ENCODE measurements around the gene COL4A1.

Gene COL4A1

DNA sequence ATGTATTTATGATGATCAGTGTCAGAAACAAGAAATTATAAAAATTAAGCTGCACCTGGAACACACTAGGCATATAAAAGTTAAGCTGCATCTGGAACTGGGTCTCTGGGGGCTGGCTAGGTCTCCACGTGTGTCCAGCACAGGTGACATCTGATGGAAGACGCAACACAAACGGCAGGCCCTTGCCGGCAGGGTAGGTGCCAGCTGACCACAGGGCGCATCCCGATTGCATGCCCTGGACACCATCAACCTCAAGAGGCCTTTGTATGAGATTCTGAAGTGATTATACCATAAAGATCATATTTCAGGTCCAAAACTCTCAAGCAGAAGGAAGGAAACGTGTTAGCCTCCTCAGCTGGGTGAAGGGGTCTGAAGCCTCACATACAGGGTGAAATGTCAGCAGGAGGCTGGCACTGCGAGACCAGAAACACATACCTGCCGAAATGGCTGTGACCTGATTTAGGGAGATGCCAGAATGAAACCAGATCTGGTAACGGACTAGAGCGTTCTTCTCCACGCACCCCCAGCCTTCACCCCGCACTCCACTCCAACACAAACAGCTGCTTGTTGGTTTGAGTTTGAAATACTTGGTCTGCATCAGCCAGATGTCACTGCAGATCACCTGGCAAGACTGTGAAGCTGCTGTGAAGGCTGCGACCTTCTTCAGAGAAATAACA, 37.3 kb downstream of the COL4A1 start:
- no peak for DNase-seq

DNA sequence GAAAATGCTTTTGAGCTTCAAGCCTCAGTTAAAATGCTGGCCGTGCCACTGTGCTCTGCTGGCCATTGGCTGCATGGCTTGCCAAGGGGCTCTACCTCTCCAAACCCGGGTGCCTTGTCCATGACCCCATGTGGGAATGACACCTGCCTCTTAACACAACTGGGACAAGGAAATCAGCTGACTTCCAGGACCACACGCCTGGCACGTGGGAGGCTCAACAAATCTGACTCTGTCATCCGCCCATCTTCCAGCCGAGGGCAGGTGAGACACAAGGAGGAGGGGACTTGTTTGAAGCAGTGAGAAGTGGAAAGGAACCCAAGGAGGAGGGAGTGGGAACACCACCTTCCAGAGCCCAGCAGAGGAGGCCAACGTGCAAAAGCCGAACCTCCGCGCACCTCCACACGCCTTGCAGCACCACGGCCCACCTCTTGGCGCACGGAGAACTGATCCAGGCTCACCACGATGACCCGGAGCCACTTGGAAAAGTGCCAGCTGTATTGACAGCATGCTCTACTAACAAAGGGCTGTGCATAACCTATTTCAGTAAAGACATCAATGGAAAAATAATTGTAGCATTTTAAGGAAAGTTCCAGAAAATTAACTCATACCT, 38.3 kb downstream of the COL4A1 start:
- no peak for DNase-seq

DNA sequence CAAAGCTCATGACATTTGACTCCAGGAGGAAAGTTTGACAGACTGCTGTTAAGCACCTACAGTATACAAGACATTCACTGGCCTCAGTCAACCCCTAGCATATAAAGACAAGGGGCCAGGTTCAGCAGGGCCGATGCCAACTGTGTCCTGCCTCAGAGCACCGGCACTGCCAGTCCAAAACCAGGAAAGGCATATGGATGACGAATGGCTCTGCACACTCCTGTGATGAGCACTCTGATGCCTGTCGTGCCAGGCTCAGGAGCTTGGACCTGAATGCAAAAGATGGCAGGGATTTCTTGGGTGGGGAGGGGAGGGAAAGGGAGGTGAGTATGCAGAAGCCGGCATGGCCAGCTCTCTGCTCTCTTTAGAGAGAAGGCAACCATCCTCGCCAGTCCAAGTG, 38.9 kb downstream of the COL4A1 start:
- DNase-seq = no peak

DNA sequence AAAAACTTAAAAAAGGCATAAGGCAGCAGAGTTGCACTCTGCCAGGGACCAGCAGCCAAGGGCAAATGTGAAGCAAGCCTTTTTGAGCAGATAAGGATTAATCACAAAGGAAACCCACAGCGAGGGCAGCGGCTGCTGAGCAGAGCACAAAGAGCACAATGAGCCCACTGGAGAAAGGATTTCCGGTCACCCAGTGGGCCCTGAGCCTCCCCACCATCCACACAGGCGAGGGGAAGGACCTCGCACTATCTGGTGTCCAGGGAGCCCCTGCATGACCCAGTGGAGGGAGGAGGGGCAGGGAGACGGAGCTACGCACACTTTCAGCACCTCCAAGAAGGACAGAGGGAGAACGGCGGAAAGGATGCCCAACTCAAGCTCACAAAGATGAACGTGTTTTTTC, 40.0 kb downstream of the COL4A1 start:
- DNase-seq = no peak

DNA sequence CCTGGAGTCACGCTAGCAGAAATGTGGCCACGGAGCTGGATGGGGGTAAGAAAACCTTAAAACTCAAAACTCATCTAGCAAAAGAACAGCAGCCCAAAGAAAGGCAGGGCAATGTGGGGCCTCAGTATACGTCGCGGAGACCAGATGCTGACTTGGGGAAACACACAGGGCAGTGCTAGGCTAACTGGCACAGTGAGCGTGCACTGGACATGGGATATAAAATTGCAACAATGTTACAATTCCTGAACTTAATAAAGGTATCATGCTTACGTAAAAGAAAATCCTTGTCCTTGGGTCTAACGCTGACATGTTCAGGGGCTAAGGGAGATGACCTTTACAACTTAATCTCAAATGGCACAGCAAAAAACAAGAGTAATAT, 40.5 kb downstream of the COL4A1 start:
- no peak for DNase-seq

DNA sequence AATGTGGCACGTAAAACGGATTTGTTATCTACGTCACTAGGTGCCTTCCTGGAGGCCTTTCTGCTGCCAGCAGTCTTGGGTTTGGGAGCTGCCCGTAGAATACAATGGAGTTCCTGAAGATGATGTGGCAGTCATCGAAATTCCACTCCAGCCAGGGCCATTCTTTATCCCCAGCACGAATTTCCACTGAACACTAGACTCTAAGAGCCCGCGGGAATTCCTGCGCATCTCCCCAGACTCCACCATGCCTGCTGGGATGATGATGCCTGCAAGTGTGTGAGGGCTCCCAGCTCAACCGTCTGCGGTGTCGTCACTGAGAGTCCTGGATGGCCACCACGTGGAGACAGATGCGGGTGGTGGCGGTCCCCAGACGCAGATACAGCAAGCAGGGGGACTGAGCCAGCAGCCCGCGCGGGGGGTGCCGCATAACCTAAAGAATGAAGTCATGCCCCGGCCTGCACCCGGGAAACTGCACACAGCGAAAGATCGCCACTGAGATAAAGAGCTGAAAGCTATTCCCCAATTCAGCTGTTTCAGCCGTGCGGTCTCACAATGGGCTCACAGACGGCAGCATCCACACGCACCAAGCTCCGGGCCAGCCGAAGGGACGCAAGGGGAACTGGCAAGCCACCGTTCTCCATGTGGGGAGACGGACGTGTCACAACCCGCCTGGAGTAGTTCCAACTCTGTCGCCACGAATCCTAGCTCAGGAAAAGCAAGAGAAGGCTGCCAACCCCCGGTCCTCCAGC, 41.1 kb downstream of the COL4A1 start:
- no peak for DNase-seq

DNA sequence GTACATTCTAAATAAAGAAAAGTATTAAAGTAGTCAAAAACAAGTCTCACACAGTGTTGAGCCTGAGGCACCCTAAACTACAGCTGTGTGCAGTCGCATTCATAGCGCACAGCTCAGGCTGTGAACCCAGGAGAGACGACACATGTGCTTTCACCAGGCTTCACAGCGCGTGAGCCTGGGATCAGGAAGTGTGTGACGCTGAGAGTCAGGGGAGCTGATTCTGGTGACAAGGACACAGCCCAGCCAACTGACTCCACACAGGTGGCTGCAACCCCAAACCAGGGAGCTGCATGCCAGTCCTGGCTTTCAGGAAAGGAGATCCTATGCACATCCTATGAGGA, 41.6 kb downstream of the COL4A1 start:
- no peak for DNase-seq

DNA sequence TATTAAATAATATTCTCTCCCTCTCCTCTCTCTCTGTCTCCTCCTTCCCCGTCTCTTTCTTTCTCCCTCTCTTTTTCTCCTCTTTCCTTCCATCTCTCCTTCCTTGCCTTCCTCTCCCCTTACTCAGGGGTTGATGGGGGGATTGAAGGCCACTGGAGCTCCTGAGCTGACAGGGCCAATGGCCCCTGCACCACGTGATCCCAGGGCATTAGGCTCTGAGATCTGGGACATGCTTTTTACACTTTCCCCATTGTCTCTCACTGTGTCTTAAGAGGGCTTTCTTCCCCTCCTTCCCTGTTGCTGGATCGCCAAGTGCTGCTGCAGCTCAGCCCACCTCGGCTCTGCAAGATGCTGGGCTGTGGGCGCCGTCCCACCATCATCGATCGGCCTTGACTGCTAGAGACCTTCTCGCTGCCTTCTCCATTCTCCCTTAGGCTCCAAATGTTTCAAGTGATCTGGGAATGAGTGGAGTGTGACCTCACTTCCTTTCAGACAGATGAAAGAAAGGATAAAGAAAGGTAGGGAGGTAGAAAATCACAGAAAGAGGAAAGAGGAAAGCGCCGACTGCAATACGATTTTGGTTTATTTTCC, 42.2 kb downstream of the COL4A1 start:
- no peak for DNase-seq

DNA sequence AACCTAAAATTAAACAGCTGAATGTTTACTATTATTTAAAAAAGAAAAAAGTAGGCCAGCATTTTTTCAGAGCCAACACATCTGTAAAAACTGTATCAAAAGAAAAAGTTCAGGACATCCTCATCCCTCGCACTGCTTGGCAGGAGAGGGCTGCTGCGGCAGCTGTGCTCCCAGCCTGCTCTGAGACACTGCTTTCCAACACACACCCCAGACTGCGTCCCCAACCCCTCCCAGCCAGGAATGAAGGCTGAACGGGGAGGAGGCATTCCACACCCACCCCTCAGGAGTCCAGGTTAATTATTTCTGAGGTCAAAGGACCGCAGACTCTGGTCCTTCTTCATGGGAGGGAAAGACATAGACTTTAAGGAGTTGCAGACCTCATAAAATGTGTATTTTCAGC, 43.1 kb downstream of the COL4A1 start:
- no peak for DNase-seq

DNA sequence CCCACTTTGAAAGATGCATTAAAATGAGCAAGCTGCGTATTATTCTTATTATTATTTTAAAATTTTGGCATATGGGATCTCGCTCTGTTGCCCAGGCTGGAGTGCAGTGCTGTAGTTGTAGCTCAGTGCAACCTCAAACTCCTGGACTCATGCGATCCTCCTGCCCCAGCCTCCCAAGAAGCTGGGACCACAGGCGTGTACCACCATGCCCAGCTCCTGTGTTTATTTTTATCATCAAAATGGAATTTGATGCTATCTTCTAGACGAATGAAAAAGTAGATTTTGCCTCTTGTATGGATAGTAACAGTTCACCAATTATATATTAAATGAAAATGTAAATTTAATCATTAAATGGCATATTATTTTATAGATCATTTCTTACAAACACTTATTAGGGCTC, 43.6 kb downstream of the COL4A1 start:
- DNase-seq = no peak

DNA sequence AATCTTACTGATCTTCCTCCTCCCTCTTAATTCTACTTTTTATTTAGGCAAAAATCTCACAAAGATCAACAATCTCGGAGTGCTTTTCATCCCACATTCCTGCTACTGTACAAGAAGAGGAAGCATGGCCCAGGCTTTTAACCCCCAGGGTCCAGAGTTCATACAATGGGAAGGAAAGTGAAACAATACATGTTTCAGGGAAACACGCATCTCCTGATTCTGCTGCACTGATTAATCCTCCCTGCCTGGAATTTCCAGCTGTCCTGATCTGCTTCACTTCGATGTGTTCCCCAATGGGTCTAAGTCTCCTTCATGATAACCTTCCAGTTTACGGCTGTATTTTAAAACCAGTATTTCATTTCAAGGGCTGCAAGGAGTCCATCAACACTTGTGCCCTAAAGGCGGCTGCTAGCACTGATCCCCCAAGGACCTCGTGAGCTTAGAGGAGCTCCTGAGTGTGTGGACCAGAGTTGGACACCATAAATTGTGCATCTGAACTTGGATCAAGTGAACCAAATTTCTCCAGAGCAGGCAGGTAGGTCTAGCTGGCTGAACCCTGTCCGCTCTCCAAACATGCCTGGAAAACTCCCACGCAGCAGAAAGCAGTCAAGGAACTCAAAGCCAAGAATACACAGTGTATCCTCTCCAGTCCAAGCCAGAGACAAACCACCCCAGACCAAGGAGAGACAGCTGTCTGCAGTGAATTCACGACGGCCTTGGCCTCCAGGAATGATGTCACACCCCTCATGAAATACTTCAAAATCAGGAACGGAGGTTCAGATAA, 44.3 kb downstream of the COL4A1 start:
- no peak for DNase-seq

DNA sequence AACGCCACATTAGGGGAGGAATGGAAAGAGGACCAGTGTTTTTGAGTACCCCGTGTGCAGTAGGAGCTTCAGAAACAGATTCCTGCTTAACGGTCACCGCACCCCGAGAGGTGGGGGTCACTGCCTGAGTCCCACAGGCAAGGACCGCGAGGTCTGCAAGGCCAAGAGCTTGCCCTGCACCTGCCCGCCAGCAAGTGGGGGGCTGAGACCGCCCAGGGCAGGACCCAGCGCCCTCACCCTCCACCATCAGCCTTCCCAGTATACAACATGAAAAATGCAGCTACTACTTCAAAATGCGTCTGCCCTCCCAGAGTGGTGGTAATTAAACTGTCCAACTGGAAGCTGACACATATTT, 44.9 kb downstream of the COL4A1 start:
- DNase-seq = no peak

DNA sequence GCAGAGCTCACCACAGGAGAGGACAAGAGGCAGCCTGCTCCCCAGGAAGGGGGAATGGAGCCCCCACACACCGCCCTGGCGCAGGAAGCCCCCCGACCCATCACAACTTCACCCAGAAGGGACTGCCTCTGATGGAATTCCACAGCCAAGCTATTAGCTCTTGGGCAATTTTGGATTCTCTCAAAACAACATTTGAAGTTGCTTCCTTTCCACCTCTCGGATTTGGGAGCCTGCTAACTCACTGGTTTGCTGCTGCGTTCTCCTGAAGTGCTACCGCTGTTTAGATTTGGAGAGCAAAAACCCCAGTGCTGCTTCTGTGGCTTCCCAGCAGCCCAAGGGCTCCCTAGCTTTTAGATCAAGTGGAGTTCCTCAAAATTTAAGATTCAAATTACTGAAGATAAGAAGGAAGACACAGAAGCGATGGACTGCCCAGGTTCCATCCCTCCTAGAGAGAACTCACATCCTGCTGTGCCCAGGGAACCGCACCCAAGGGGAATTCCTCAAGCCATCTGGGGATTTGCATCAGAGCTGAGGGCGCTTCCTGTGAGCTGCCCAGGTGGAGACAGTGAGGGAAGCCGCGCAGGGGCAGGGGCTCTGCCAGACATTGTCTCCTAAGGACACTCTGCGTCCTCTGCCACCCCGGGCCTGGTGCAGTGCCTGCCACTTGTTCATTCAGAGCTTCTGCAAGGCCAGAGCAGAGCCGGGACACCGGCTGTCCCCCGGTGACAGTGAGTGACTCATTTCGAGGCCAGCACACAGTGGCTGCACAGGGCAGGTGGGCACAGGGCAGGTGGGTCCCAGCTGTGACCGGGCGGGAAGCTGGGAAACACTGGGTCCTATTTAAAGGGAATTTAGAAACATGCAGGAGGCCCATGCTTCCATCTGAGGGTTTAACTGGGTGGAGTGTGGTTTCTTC, 45.5 kb downstream of the COL4A1 start:
- no peak for DNase-seq

DNA sequence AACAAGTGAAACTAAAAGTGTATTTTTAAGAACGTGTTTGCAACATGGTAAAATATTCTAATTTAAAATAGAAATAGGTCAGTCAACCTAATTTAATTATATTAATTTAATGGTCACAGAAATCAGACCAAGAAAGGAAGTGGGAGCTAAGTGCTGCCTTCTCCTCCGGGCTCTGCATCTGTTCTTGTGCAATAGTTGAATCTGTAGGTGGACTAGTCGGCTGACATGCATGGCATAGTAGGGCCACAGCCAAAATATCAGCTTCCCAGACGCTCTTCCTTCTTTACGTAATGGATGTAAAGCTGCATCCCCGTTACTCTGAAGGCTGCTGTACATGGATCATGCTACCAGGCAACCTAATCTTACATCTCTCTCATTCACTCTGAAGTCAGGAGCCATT, 47.3 kb downstream of the COL4A1 start:
- DNase-seq = no peak

DNA sequence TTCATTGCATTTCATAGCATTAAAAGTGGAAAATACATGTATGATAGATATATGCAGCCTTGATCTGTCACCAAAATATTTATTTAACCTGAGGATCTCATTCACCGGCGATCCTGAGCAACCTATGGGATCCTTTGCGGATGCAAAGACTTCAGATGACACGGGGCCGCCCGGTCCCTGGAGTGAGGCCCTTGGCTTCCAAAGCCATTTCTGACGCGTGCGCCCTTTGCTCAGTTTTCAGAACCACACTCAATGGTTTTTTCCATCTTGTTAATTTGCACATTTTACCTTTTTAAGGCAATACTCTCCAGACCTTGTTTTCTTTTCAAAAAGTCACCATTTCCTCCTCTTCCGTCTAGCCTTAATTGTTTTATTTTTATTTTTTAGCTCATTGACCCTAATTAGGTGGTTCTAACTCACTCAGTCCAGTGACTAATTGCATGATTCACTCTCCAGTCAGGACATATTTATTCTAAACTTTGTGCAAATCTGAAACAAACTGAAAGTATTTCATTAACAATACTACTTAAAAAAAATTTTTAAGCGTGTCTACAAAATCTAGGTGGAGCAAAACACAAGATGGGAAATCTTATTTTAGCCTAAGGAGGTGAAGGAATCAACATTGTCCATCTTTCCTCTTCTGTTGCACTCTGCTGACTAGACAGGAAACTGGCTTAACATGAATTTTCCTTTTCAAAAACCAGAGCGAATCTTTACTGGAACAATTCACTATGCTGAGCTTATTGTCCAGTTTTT, 47.9 kb downstream of the COL4A1 start:
- no peak for DNase-seq

DNA sequence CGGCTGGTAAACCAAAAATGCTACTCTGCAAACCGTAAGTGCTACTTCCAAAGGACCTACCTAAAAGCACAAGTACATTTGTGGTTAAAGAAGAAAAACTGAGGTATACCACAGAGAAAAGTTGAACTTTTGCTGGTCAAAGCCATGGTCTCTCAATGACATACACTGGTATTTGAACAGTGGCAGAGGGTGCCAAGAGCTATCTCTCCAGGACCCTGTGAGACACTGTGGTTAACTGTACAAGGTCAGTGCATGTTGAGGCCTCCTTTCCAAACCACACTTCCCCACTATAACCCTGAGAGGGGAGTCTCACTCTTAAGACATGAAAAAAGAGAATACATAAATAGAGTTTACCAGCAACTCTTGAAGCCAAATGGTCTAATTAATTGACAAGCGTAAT, 49.5 kb downstream of the COL4A1 start:
- no peak for DNase-seq

DNA sequence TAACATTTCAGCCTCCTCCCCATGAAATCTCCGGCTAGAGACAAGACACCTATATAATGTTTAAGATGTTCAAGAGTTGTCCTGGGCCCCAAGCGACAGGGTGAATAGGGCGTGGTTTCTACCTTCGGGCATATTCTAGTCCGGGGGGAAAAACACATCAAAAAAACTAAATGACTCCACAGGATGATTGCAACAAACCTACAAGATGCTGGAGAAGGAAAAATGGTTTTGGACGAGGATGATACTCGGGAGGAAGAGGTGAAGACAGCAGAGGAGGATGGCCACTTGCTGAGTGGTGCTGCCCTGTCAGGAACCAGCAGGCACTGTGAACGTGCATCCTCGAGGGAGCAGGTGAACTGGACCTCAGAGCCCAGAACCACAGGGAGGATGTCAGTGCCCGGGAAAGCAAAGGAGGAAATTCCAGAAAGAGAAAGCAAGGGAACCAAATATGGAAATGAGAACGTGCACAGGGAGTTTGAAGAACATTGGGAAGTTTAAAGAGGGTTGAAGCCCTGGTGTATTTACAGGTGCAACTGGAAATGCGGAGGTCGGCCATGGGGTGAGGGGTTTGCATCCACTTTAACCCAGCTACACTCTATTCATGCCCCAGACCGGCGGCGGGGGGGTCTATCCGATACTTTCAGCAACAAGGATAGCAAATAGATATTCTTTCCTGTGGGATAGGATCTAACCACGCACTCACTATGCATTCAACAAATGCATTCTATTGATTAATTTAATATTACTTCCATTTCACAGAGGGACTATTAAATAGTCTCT, 50.6 kb downstream of the COL4A1 start:
- DNase-seq = no peak

DNA sequence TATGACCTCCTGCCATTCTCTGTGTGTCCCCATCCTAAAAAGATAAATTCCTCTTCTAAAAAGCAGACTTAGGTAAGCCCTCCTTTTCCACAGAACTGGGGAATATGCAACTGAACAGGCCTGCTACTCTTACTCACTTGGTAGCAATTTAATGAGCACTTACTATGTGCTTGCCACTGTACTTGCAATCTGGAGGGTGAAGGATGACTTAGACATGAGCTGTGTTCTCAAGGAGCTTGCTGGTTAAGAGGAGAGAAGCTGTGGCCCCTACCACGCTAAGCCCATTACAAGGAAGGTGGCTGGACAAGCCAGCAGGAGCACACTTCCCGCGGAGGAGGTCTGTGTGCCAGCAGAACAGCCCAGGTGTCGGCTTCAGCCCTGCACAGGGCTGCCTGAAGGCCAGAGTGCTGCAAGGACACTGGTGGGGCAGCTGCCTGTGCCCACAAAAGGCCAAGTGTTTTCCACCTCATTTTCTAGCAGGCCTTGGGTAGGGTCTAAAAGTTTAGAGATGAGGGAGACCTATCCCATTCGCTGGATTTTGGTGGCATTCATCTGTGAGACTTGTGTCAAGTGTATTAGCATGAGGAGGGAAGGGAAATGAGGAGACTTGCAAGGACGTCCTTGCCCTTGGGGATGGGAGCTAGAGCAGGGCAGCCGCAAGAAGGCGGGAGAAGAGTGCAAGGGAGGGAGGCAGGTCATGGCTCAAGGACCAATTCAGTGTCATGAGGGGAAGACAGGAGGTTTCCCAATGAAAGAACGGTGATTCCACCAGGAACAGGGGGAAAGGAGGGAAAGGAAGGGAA, 52.0 kb downstream of the COL4A1 start:
- no peak for DNase-seq

DNA sequence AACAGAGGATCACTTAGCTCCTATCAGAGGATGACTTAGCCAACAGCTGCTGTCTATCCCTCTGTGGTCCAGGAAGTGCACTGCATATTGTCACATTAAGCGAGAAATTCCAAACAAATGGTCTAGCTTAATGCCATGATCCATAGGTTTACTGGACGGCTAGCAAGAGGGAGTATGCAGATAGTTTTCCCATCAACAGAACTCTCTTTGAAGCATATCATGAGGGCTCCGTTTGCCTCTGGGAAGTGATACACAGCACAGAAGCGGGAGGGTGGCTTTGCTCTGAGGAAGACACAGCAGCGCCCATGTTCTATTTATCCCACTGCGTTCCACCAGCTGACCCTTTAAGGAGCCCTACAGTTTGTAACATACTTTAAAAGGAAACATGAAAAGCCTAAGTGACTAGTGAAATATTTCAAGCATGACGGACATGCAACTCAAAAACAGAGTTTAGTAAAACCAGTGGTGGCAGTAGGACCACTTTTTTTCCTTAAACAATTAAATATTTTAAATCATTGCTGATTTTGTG, 52.7 kb downstream of the COL4A1 start:
- DNase-seq = no peak

Measured in CD4-positive, alpha-beta T cell treated with Interleukin-6 for 4 hours (primary cell).